Hepatic stellate cell (primary cell): Measurements from ENCODE around the gene SLC9A3.
"Not testable (repeated sequence)": the region's sequence is repeated elsewhere in the genome, so short reads cannot be mapped to it uniquely, and the experiment has no call there.

Experiments
- DNase-seq: peaks from one replicate; pipeline ENCODE4 v3.0.0; 2011; ENCODE audit warnings: low spot score

The SLC9A3 gene

GRCh38 chr5:474840-475661 lies 49.2 kb downstream of the SLC9A3 start:
- DNase-seq, result no peak

GRCh38 chr5:474232-474839 lies 49.9 kb downstream of the SLC9A3 start:
- DNase-seq, result not testable (repeated sequence)

GRCh38 chr5:473551-474192 lies 50.6 kb downstream of the SLC9A3 start:
- peak; percentile 66 for DNase-seq

- DNase-seq, result peak; percentile 100
Measured at GRCh38 chr5:472656-473550, 51.3 kb downstream of the SLC9A3 start.

- DNase-seq, result no peak
Measured at GRCh38 chr5:472076-472655, 52.1 kb downstream of the SLC9A3 start.

- DNase-seq, result no peak
Measured at GRCh38 chr5:471750-472058, 52.5 kb downstream of the SLC9A3 start.

- no peak for DNase-seq
Measured at GRCh38 chr5:470961-471749, 53.1 kb downstream of the SLC9A3 start.

- no peak for DNase-seq
Measured at GRCh38 chr5:469752-470483, 54.3 kb downstream of the SLC9A3 start.

GRCh38 chr5:468401-468800 lies 55.8 kb downstream of the SLC9A3 start:
- DNase-seq, result no peak

- DNase-seq, result no peak
Measured at GRCh38 chr5:466661-467310, 57.5 kb downstream of the SLC9A3 start.

- DNase-seq, result no peak
Measured at GRCh38 chr5:465591-466403, 58.5 kb downstream of the SLC9A3 start.

GRCh38 chr5:464843-465590 lies 59.2 kb downstream of the SLC9A3 start:
- no peak for DNase-seq

- no peak for DNase-seq
Measured at GRCh38 chr5:464446-464842, 59.8 kb downstream of the SLC9A3 start.

- no peak for DNase-seq
Measured at GRCh38 chr5:463952-464351, 60.3 kb downstream of the SLC9A3 start.

GRCh38 chr5:463301-463700 lies 60.9 kb downstream of the SLC9A3 start:
- DNase-seq, result no peak

- no peak for DNase-seq
Measured at GRCh38 chr5:462051-462481, 62.2 kb downstream of the SLC9A3 start.

GRCh38 chr5:460273-460625 lies 64.0 kb downstream of the SLC9A3 start:
- no peak for DNase-seq

- no peak for DNase-seq
Measured at GRCh38 chr5:459562-460272, 64.5 kb downstream of the SLC9A3 start.
